ENCODE results near the gene SHMT1. TPM values are rescaled to one million over a fixed set of nuclear protein-coding genes. Genes with fewer than 3 reads are reported as not detected.
"Not testable (repeated sequence)": the region's sequence is repeated elsewhere in the genome, so short reads cannot be mapped to it uniquely, and the experiment has no call there.

SHMT1 gene
- 1 to 10 TPM; 5.1 to 8.5 TPM for total RNA-seq

DNA sequence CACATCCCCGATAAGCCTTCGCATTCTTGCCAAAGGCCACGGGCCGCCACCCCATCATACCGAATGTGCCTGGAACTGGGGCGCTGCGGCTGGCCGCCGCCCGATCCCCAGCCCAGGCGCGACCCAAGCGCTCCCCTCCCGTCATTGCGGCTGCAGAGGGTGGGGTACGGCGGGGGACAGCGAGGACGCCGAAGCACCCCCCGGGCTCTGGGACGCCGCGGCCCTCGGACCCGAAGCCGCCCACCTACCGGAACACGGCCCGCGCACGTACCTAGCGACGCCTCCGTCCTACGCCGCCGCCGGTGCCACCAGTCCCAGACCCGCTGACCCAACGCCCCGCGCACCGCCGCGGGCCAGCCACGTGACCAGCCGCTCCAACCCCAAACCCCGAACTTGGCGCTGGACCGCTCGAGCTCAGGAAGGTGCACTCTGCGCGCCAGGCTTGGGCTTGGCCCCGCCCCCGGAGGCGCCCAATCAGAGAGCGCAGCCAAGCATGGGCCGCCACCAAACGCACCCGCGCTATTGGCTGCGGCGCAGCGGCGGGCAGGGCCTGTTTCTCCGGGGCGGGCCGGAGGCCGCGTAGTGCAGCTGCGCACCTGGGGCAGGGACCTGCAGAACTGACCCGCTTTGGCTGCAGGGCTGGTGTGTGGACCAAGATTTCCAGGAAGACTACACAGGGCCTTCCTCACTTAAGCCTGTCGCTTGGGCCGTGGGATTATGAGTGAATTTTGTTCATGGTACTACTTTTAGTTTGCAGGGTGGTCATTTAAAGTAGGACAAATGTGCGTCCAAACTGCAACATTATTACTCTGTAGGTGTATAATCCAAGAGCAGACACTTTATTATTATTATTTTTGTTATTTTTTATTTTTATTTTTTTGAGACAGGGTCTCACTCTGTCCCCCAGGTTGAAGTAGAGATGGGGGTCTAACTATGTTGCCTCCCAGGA, at the start of gene SHMT1:
TSS of gene SHMT1 (minus strand) at position 450 of the 949 bp plus-strand sequence. CDS start 7,569 bp downstream, outside the sequence.
- Histone ChIP-seq H3K4me1 (peaks cover 0 to 9% of the 10 kb centered on the region in 2 donors), H3K36me3 (no peaks in the 10 kb centered on the region), H3K4me3 (peak within 1 kb of the TSS; percentile 85 to 88), H3K27me3 (no peaks in the 10 kb centered on the region), H3K27ac (peak within 1 kb of the TSS; percentile 56 to 76), H3K9me3 (no peaks in the 10 kb centered on the region)
- TF ChIP-seq, protein P1, sequence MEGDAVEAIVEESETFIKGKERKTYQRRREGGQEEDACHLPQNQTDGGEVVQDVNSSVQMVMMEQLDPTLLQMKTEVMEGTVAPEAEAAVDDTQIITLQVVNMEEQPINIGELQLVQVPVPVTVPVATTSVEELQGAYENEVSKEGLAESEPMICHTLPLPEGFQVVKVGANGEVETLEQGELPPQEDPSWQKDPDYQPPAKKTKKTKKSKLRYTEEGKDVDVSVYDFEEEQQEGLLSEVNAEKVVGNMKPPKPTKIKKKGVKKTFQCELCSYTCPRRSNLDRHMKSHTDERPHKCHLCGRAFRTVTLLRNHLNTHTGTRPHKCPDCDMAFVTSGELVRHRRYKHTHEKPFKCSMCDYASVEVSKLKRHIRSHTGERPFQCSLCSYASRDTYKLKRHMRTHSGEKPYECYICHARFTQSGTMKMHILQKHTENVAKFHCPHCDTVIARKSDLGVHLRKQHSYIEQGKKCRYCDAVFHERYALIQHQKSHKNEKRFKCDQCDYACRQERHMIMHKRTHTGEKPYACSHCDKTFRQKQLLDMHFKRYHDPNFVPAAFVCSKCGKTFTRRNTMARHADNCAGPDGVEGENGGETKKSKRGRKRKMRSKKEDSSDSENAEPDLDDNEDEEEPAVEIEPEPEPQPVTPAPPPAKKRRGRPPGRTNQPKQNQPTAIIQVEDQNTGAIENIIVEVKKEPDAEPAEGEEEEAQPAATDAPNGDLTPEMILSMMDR (IDR thresholded peaks at IDR 0.05) = no peak
- peak; percentile 95 for DNase-seq (ENCODE audit: low spot score)

DNA sequence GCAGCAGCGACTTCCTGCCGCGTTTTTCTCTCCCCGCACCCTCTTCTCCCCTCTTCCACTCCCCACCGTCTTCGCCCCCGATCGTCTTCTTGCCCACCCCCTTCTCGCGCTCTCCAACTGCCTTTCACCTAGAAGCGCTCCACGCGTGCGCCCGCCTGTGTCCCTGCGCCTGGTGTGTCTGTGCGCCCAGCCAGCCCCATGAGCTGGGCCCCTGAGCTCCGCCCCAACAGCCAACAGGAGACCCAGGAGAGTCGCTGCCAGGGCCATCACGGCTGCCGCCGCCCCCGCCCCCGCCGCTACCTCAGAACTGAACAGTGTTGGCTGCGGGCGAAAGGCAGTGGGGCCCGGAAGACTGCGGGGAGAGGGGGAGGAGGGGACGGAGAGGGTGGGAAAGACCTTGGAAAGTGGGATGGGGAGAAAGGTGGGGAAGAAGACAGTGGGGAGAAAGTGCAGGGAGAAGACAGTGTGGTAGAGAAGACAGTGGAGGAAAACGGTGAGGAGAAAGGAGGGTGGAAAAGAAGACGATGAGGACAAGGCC, 48.7 kb upstream of the SHMT1 start:
- not testable (repeated sequence) for H3K27me3 ChIP-seq; DNase-seq (ENCODE audit: low spot score); H3K36me3 ChIP-seq; H3K9me3 ChIP-seq; H3K4me1 ChIP-seq
- peak overlapping the region in 1 of 2 donors; percentile 52 for H3K4me3 ChIP-seq
- peak overlapping the region in 1 of 2 donors; percentile 48 for H3K27ac ChIP-seq

DNA sequence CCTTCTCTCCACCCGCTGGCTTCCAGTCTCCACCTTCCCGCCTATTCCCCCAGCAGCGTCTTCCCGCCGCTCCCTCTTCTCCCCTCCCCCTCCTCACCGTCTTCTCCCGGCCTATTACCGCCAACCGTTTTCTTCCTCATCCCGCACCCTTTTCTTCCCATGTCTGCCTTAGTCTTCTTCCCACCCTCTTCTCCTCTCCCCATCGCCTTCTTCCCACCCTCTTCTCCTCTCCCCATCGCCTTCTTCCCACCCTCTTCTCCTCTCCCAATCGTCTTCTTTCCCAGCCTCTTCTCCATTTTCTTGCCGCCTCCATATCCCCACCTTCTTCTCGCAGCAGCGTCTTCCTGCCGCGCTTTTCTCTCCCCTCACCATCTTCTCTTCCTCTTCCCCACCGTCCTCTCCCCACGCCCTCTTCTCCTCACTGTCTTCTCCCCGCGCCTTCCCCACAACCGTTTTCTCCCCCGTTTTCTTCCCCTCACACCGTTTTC, 48.1 kb upstream of the SHMT1 start:
- not testable (repeated sequence) for H3K4me1 ChIP-seq, H3K27me3 ChIP-seq, H3K9me3 ChIP-seq, H3K36me3 ChIP-seq
- peak overlapping the region; percentile 46 to 52 for H3K4me3 ChIP-seq
- H3K27ac ChIP-seq = peak overlapping the region; percentile 45 to 48
- peak; percentile 32 for DNase-seq (ENCODE audit: low spot score)

GRCh38 chr17:18410736-18411135, 47.4 kb upstream of the SHMT1 start:
- DNase-seq (ENCODE audit: low spot score) = peak; percentile 13
- H3K4me3 ChIP-seq = peak overlapping the region in 1 of 2 donors; percentile 52
- not testable (repeated sequence) for H3K27ac ChIP-seq, H3K4me1 ChIP-seq, H3K27me3 ChIP-seq, H3K9me3 ChIP-seq, H3K36me3 ChIP-seq

DNA sequence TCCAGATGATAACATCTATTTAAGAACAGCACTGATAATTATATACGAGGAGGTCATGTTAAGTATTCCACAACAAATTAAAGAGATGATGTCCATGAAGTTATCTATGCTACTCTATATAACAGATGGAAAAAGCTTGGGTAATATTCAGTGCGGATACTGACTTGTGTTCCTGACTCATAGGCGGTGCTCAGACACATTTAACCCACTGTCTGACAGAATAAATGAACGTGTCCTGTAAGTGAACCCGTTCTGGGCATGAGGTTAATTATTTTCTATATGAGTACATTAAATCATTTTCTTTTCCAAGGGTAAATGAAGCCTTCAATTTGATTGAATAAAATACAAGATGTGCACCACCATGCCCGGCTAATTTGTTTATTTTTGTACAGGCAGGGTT, 46.0 kb upstream of the SHMT1 start:
- not testable (repeated sequence) for H3K9me3 ChIP-seq; H3K27me3 ChIP-seq; DNase-seq (ENCODE audit: low spot score); H3K4me3 ChIP-seq; H3K27ac ChIP-seq; H3K36me3 ChIP-seq; H3K4me1 ChIP-seq

- not testable (repeated sequence) for H3K4me1 ChIP-seq; H3K9me3 ChIP-seq; DNase-seq (ENCODE audit: low spot score); H3K36me3 ChIP-seq; H3K27ac ChIP-seq; H3K27me3 ChIP-seq; H3K4me3 ChIP-seq
Measured at GRCh38 chr17:18408906-18409305, 45.6 kb upstream of the SHMT1 start.

GRCh38 chr17:18403604-18404003, 40.3 kb upstream of the SHMT1 start:
- not testable (repeated sequence) for DNase-seq (ENCODE audit: low spot score); H3K27me3 ChIP-seq; H3K9me3 ChIP-seq; H3K36me3 ChIP-seq; H3K4me3 ChIP-seq; H3K27ac ChIP-seq; H3K4me1 ChIP-seq

DNA sequence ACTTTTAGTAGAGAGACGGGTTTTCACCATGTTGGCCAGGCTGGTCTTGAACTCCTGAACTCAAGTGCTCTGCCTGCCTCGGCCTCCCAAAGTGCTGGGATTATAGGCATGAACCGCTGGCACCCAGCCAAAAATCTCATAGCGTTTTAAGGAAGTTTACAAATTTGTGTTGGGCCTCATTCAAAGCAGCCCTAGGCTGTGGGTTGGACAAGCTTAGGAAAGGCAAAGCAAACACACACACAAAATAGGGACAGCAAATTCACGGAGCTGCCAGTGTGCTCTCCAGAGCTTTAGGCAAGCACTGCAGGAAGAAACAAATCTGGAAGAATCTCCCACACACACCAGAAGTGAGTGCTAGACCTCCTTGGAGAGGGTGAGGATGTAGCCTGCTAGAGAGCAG, 39.8 kb upstream of the SHMT1 start:
- H3K27ac ChIP-seq; DNase-seq (ENCODE audit: low spot score); H3K27me3 ChIP-seq; H3K4me3 ChIP-seq; H3K9me3 ChIP-seq; H3K36me3 ChIP-seq; H3K4me1 ChIP-seq: not testable (repeated sequence)

DNA sequence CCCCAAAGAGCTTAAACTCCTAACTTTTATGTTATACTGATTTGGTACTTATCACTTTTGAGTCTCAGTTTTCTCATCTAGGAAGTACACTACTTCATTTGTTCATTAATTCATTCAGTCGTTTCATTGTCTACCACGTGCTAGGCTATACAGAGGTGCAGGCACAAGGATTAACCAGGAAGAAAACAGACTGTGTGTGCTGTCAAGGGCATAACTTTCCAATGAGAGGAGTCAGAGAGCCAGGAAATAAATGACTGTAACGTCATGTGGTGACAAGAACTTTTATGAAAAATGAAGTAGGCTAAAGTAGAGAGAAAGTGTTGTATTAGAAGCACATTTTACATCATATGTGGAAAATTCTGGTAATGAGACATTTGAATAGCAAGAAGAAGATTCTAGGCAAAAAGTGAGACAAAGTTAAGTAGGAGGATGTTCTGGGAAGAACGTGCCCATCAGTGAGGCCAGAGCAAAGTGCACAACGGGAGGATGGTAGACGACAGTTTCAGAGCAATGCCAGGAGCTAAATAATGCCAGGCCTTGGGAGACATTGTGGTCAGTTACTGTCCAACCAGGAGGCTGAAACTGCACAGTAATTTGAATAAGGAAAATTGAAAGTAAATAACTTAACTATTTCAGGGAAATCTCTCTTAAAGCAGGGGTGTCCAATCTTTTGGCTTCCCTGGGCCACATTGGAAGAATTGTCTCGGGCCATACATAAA, 38.7 kb upstream of the SHMT1 start:
- not testable (repeated sequence) for H3K27me3 ChIP-seq; H3K9me3 ChIP-seq; H3K27ac ChIP-seq; H3K4me3 ChIP-seq; H3K4me1 ChIP-seq; DNase-seq (ENCODE audit: low spot score); H3K36me3 ChIP-seq

DNA sequence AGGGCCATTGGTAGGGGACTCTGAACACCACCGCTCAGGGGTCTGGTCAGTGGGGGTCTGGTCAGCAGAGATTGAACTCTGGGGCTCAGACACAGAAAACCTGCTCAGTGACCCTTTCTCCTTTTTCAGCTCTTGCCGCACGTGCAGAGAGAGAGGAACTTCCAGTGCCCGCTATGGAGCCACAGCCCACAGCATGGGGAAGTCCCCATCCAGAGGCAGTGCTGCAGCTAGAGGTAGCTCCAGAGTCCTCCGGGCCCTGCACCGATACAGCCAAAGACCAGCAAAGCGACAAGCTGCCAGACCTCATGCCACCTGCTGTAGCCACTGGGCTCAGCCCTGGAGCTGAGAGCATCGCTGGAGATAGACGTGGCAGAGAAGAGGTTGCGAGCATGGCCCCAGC, 25.4 kb upstream of the SHMT1 start:
- not testable (repeated sequence) for H3K27ac ChIP-seq; DNase-seq (ENCODE audit: low spot score); H3K9me3 ChIP-seq; H3K4me3 ChIP-seq; H3K36me3 ChIP-seq; H3K27me3 ChIP-seq; H3K4me1 ChIP-seq

GRCh38 chr17:18388266-18388665, 24.9 kb upstream of the SHMT1 start:
- H3K4me1 ChIP-seq; H3K27ac ChIP-seq; H3K27me3 ChIP-seq; DNase-seq (ENCODE audit: low spot score); H3K36me3 ChIP-seq; H3K4me3 ChIP-seq; H3K9me3 ChIP-seq: not testable (repeated sequence)

DNA sequence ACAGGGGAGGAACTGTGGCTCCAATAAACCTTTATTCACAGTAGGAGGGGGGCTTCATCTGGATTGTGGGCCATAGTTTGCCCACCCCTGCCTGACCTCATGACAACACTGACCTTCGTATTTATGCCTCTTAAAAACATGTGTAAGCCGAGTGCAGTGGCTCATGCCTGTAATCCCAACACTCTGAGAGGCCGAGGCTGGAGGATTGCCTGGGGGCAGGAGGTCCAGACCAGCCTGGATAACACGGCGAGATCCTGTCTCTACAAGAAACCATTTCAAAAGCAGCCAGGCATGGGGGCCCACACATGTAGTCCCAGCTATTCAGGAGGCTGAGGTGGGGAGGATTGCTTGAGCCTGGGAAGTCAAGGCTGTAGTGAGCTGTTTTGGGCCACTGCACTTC, 24.2 kb upstream of the SHMT1 start:
- H3K27me3 ChIP-seq; H3K4me1 ChIP-seq; H3K36me3 ChIP-seq; H3K4me3 ChIP-seq; H3K27ac ChIP-seq; DNase-seq (ENCODE audit: low spot score); H3K9me3 ChIP-seq: not testable (repeated sequence)

DNA sequence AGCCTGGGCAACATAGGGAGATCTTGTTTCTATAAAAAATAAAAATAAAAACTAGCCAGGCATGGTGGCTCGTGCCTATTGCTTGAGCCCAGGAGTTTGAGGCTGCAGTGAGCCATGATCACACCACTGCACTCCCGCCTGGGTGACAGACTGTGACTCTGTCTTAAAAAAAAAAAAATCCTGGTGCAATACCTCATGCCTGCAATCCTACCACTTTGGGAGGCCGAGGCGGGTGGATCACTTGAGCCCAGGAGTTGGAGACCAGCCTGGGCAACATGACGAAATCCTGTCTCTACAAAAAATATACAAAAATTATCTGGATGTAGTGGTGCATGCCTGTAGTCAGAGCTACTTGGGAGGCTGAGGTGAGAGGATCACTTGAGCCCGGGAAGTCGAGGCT, 20.9 kb upstream of the SHMT1 start:
- not testable (repeated sequence) for H3K27ac ChIP-seq; H3K4me1 ChIP-seq; H3K27me3 ChIP-seq; H3K9me3 ChIP-seq; H3K36me3 ChIP-seq; DNase-seq (ENCODE audit: low spot score); H3K4me3 ChIP-seq

Data from right atrium auricular region (tissue), 2 donors.